GM12878 (cell line): ENCODE measurements around the gene DMWD. TPM values are rescaled to one million over a fixed set of nuclear protein-coding genes. Genes with fewer than 3 reads are reported as not detected.

Experiments
- ATAC-seq: fragments of 200-7000 bp; cut with Tn5 transposase; 3 replicates; pipeline ENCODE4 v1.9.1; 2020; ENCODE audit warnings: mild to moderate bottlenecking, moderate library complexity
- BruUV-seq: library from RNA; stranded (reverse); fragments of 400-500 nt; replicated peaks from 2 replicates; lab custom pipeline; 2021; lab: Mats Ljungman, UMichigan
- CTCF ChIA-PET: fragments of 300-600 bp; sonication (Branson Sonifier 250); formaldehyde crosslinking; extraction: SDS; loops from one replicate; lab custom pipeline; 2021; ENCODE audit warnings: inconsistent platforms; lab: Yijun Ruan, JAX
- POLR2A ChIA-PET: fragments of 350-600 bp; formaldehyde crosslinking; extraction: SDS; loops from one replicate; lab custom pipeline; 2021; ENCODE audit warnings: inconsistent platforms; lab: Charles Lee
- RAD21 ChIA-PET: fragments of 300-600 bp; sonication (Branson Sonifier 250); formaldehyde crosslinking; loops from one replicate; lab custom pipeline; 2023; ENCODE audit warnings: antibody characterized with exemption; ENCODE audit not compliant: unreplicated experiment; lab: Charles Lee
- SMC1A ChIA-PET: fragments of 300-600 bp; sonication (Branson Sonifier 250); formaldehyde crosslinking; loops from one replicate; lab custom pipeline; 2023; ENCODE audit not compliant: unreplicated experiment, uncharacterized antibody; lab: Charles Lee
- DNase-seq: peaks from one replicate; pipeline ENCODE4 v3.0.0-alpha.2; 2011; ENCODE audit warnings: low read depth, low spot score
- FAIRE-seq: peaks from 3 replicates; lab custom pipeline; 2011; peaks lifted over from hg19 to GRCh38; lab: Jason Lieb, UNC
- H2AFZ ChIP-seq: 2 replicates; pipeline ENCODE4 v1.6.0; 2011; ENCODE audit warnings: low read depth, low read length, control low read depth; ENCODE audit not compliant: control insufficient read depth
- H3K27ac ChIP-seq: 2 replicates; pipeline ENCODE4 v1.5.1; 2011; ENCODE audit warnings: control low read depth; ENCODE audit not compliant: control insufficient read depth, insufficient read depth
- H3K27me3 ChIP-seq, 2 experiments: replicated peaks in 1 of 2; 2 replicates each; pipeline versions ENCODE4 v1.6.0 to v1.6.1; 2011; ENCODE audit warnings: low read length in 1 of 2; ENCODE audit not compliant: control insufficient read depth in 2 of 2, insufficient read depth in 2 of 2
- H3K36me3 ChIP-seq, 2 experiments: 2 replicates each; pipeline ENCODE4 v1.5.1; 2011; ENCODE audit warnings: low read length in 1 of 2; ENCODE audit not compliant: control insufficient read depth in 2 of 2, insufficient read depth in 2 of 2
- H3K4me1 ChIP-seq: 2 replicates; pipeline ENCODE4 v1.6.1; 2011; ENCODE audit warnings: mild to moderate bottlenecking, low read length, moderate library complexity, mixed read lengths; ENCODE audit not compliant: control insufficient read depth, insufficient read depth
- H3K4me2 ChIP-seq: 2 replicates; pipeline ENCODE4 v1.6.0; 2011; ENCODE audit warnings: control low read depth; ENCODE audit not compliant: control insufficient read depth, insufficient read depth
- H3K4me3 ChIP-seq: fragments of 200-600 bp; sonication (generic); 2 replicates; pipeline ENCODE4 v1.5.1; 2016
- H3K79me2 ChIP-seq: 2 replicates; pipeline ENCODE4 v1.6.0; 2011; ENCODE audit warnings: low read length; ENCODE audit not compliant: control insufficient read depth, insufficient read depth
- H3K9ac ChIP-seq: 2 replicates; pipeline ENCODE4 v1.8.0; 2011; ENCODE audit warnings: low read length, control low read depth, mixed read lengths; ENCODE audit not compliant: control insufficient read depth, insufficient read depth
- H3K9me3 ChIP-seq: replicated peaks from 3 replicates; pipeline ENCODE4 v1.5.1; 2011; ENCODE audit warnings: mild to moderate bottlenecking, low read length; ENCODE audit not compliant: control insufficient read depth, insufficient read depth
- H4K20me1 ChIP-seq: 2 replicates; pipeline ENCODE4 v1.6.0; 2011; ENCODE audit not compliant: control insufficient read depth, insufficient read depth
- CHD1 ChIP-seq: IDR thresholded peaks from 2 replicates; pipeline ENCODE4 v1.6.1; 2012; ENCODE audit warnings: low read depth, low read length, improper control_type of control experiment
- STAT3 ChIP-seq: IDR thresholded peaks from 2 replicates; pipeline ENCODE4 v1.6.1; 2011; ENCODE audit warnings: low read depth, low read length, improper control_type of control experiment
- WGBS: methylation state at CpG from one replicate; pipeline ENCODE4 v1.1.6; 2016; ENCODE audit warnings: low lambda C conversion rate; ENCODE audit not compliant: insufficient replicate concordance, insufficient coverage; ENCODE audit errors: missing lambda C conversion rate; 5-methylcytosine and 5-hydroxymethylcytosine counted together
- in situ Hi-C: fragments of 300-500 bp; cut with MboI; formaldehyde crosslinking; loops from 9 replicates; pipeline ENCODE4 v1.14.3; 2018; ENCODE audit warnings: mixed read lengths
- intact Hi-C: fragments of 100-400 bp; cut with micrococcal nuclease; formaldehyde crosslinking; loops from one replicate; pipeline ENCODE4 v1.14.2; 2022; ENCODE audit not compliant: unreplicated experiment
- polyA plus RNA-seq, 11 experiments: library from polyadenylated mRNA; depleted of rRNA in 4 of 11; unstranded in 6 of 11; stranded (reverse) in 5 of 11; fragments of >200 nt; fragmentation: Nextera tagmentation in 4 of 11; fragmentation: Illumina TruSeq in 1 of 11; extraction: Ambion mirVana in 4 of 11; extraction: Trizol in 1 of 11; gene quantifications; 1 replicate in 1 of 11; 2 replicates in 10 of 11; pipeline versions ENCODE4 v1.2.1 to v1.2.3, GENCODE V29; 2011 to 2016; ENCODE audit warnings: inconsistent platforms in 2 of 11, missing spikeins in 2 of 11, low read depth in 1 of 11
- total RNA-seq, 4 experiments: library from RNA; depleted of rRNA in 3 of 4; stranded (reverse); fragments of >200 nt in 3 of 4; fragmentation: Illumina TruSeq in 1 of 4; extraction: Trizol in 1 of 4; gene quantifications; 2 replicates each; pipeline versions ENCODE4 v1.2.1 to v1.2.3, GENCODE V29; 2013 to 2021
- TF ChIP-seq, protein P1 (sequence below): fragments of 450-650 bp; IDR thresholded peaks from 2 replicates; pipeline ENCODE4 v1.6.1; 2017; ENCODE audit warnings: mild to moderate bottlenecking, low read depth, inconsistent platforms; ENCODE audit not compliant: poor library complexity, severe bottlenecking
- TF ChIP-seq, protein P2 (sequence below): fragments of 450-650 bp; IDR thresholded peaks from 2 replicates; pipeline ENCODE4 v1.6.1; 2014; ENCODE audit warnings: mild to moderate bottlenecking
- TF ChIP-seq, protein P3 (sequence below): fragments of 450-650 bp; IDR thresholded peaks from 2 replicates; pipeline ENCODE4 v1.6.1; 2017; ENCODE audit warnings: mild to moderate bottlenecking, moderate library complexity
- TF ChIP-seq, protein P4 (sequence below): fragments of 150-350 bp; IDR thresholded peaks from 2 replicates; pipeline ENCODE4 v1.6.1; 2014; ENCODE audit warnings: mild to moderate bottlenecking, low read depth, low read length
- TF ChIP-seq, protein P5 (sequence below): IDR thresholded peaks from 2 replicates; pipeline ENCODE4 v1.6.1; 2011; ENCODE audit warnings: borderline replicate concordance, low read depth, mild to moderate bottlenecking, moderate library complexity, mixed read lengths, low read length; ENCODE audit not compliant: insufficient read depth; ENCODE audit errors: extremely low read length
- TF ChIP-seq, protein P6 (sequence below): fragments of 450-650 bp; conservative IDR thresholded peaks from 2 replicates; pipeline ENCODE4 v1.6.1; 2017; ENCODE audit warnings: mild to moderate bottlenecking, moderate library complexity

The DMWD gene
- total and polyA plus RNA-seq, 10 of the 15 experiments (the other 5 are each of a cell fraction or from before 2014, with no cell fraction given): 3.5 to 56.0 (median 11.6) TPM

DNA sequence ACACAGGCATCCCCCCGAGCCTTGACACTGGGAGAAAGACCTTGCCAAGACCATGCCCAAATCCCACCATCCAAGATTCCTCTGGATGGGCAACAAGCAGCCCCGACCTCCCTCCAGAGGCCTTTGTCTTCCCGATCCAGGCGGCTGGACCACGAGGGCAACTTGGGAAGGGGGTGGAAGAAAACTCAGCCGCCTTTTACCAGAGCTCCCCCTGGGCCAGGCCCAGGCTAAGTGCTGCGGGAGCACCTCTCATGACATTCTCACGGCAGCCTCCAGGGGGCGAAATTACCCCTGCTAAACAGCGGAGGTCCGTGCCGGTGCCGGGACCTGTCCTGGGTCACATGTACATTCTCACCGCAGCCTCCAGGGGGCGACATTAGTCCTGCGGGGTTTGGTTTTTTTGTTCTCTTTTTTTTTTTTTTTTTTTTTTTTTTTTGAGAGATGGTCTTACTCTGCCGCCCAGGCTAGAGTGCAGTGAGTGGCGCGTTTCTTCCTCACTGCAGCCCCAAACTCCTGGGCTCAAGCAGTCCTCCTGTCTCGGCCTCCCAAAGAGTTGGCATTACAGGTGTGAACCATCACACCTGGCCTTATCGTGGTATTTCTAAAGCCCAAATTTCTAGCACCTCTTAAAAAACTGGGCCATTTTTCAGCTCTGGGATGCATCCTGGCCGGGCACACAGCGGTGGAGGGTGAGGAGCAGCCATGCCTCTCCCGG, 24.5 kb upstream of the DMWD start:
- intact Hi-C loops: loop anchor here (1.0 to 10.0 kb wide), 3 partner anchors 66 to 178 kb away; partner anchors contain the start of genes CCDC61 and MYPOP
- in situ Hi-C loops: no loop called here
- Histone ChIP-seq H3K9me3 (no peaks in the 10 kb centered on the region), H4K20me1 (no peaks in the 10 kb centered on the region), H2AFZ (no peak overlapping the region), H3K4me1 (no peaks in the 10 kb centered on the region), H3K9ac (no peak overlapping the region), H3K36me3 (peaks cover 4 to 6% of the 10 kb centered on the region in 2 experiments), H3K27ac (no peak overlapping the region), H3K4me3 (no peak overlapping the region), H3K4me2 (no peak overlapping the region), H3K79me2 (no peaks in the 10 kb centered on the region), H3K27me3 (no peaks in the 10 kb centered on the region)
- ChIA-PET POLR2A (interaction anchor here (0.6 to 1.9 kb wide), 5 partner anchors 17 to 65 kb away, joined by 3 to 8 read pairs (median 4); partner anchors contain the start of gene SYMPK), CTCF (interaction anchor here (0.5 to 2.4 kb wide), 44 partner anchors 9 to 525 kb away, joined by 3 to 28 read pairs (median 4); partner anchors contain the start of genes CCDC61, DMWD, FBXO46 and FOXA3), SMC1A (interaction anchor here (0.6 to 1.8 kb wide), 5 partner anchors 17 to 200 kb away, joined by 3 to 9 read pairs (median 5); partner anchors contain the start of gene SYMPK), RAD21 (interaction anchor here (0.7 to 1.9 kb wide), 10 partner anchors 8 to 199 kb away, joined by 3 to 14 read pairs (median 6); partner anchors contain the start of genes CCDC61, FOXA3, IRF2BP1 and MYPOP)
- FAIRE-seq: peak; percentile 97
- WGBS: 20% methylated on average over 23 of the region's 24 CpGs
- no TSS peak for BruUV-seq
- ATAC-seq: peak; percentile 99
- DNase-seq: peak; percentile 75
- no peak for TF ChIP-seq CHD1
- TF ChIP-seq, protein P1, sequence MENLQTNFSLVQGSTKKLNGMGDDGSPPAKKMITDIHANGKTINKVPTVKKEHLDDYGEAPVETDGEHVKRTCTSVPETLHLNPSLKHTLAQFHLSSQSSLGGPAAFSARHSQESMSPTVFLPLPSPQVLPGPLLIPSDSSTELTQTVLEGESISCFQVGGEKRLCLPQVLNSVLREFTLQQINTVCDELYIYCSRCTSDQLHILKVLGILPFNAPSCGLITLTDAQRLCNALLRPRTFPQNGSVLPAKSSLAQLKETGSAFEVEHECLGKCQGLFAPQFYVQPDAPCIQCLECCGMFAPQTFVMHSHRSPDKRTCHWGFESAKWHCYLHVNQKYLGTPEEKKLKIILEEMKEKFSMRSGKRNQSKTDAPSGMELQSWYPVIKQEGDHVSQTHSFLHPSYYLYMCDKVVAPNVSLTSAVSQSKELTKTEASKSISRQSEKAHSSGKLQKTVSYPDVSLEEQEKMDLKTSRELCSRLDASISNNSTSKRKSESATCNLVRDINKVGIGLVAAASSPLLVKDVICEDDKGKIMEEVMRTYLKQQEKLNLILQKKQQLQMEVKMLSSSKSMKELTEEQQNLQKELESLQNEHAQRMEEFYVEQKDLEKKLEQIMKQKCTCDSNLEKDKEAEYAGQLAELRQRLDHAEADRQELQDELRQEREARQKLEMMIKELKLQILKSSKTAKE: no peak
- TF ChIP-seq, protein P2, sequence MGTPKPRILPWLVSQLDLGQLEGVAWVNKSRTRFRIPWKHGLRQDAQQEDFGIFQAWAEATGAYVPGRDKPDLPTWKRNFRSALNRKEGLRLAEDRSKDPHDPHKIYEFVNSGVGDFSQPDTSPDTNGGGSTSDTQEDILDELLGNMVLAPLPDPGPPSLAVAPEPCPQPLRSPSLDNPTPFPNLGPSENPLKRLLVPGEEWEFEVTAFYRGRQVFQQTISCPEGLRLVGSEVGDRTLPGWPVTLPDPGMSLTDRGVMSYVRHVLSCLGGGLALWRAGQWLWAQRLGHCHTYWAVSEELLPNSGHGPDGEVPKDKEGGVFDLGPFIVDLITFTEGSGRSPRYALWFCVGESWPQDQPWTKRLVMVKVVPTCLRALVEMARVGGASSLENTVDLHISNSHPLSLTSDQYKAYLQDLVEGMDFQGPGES: no peak
- TF ChIP-seq, protein P3, sequence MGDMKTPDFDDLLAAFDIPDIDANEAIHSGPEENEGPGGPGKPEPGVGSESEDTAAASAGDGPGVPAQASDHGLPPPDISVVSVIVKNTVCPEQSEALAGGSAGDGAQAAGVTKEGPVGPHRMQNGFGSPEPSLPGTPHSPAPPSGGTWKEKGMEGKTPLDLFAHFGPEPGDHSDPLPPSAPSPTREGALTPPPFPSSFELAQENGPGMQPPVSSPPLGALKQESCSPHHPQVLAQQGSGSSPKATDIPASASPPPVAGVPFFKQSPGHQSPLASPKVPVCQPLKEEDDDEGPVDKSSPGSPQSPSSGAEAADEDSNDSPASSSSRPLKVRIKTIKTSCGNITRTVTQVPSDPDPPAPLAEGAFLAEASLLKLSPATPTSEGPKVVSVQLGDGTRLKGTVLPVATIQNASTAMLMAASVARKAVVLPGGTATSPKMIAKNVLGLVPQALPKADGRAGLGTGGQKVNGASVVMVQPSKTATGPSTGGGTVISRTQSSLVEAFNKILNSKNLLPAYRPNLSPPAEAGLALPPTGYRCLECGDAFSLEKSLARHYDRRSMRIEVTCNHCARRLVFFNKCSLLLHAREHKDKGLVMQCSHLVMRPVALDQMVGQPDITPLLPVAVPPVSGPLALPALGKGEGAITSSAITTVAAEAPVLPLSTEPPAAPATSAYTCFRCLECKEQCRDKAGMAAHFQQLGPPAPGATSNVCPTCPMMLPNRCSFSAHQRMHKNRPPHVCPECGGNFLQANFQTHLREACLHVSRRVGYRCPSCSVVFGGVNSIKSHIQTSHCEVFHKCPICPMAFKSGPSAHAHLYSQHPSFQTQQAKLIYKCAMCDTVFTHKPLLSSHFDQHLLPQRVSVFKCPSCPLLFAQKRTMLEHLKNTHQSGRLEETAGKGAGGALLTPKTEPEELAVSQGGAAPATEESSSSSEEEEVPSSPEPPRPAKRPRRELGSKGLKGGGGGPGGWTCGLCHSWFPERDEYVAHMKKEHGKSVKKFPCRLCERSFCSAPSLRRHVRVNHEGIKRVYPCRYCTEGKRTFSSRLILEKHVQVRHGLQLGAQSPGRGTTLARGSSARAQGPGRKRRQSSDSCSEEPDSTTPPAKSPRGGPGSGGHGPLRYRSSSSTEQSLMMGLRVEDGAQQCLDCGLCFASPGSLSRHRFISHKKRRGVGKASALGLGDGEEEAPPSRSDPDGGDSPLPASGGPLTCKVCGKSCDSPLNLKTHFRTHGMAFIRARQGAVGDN: no peak
- TF ChIP-seq STAT3: 0 out of 2 replicates have a peak, but pooled peaks have one; percentile 31
- TF ChIP-seq, protein P4, sequence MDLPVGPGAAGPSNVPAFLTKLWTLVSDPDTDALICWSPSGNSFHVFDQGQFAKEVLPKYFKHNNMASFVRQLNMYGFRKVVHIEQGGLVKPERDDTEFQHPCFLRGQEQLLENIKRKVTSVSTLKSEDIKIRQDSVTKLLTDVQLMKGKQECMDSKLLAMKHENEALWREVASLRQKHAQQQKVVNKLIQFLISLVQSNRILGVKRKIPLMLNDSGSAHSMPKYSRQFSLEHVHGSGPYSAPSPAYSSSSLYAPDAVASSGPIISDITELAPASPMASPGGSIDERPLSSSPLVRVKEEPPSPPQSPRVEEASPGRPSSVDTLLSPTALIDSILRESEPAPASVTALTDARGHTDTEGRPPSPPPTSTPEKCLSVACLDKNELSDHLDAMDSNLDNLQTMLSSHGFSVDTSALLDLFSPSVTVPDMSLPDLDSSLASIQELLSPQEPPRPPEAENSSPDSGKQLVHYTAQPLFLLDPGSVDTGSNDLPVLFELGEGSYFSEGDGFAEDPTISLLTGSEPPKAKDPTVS: no peak
- TF ChIP-seq, protein P5, sequence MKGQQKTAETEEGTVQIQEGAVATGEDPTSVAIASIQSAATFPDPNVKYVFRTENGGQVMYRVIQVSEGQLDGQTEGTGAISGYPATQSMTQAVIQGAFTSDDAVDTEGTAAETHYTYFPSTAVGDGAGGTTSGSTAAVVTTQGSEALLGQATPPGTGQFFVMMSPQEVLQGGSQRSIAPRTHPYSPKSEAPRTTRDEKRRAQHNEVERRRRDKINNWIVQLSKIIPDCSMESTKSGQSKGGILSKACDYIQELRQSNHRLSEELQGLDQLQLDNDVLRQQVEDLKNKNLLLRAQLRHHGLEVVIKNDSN: peak; percentile 75
- TF ChIP-seq, protein P6, sequence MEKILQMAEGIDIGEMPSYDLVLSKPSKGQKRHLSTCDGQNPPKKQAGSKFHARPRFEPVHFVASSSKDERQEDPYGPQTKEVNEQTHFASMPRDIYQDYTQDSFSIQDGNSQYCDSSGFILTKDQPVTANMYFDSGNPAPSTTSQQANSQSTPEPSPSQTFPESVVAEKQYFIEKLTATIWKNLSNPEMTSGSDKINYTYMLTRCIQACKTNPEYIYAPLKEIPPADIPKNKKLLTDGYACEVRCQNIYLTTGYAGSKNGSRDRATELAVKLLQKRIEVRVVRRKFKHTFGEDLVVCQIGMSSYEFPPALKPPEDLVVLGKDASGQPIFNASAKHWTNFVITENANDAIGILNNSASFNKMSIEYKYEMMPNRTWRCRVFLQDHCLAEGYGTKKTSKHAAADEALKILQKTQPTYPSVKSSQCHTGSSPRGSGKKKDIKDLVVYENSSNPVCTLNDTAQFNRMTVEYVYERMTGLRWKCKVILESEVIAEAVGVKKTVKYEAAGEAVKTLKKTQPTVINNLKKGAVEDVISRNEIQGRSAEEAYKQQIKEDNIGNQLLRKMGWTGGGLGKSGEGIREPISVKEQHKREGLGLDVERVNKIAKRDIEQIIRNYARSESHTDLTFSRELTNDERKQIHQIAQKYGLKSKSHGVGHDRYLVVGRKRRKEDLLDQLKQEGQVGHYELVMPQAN: no peak
